ENCODE results near the gene MAN2B1.
"Not testable (repeated sequence)": the region's sequence is repeated elsewhere in the genome, so short reads cannot be mapped to it uniquely, and the experiment has no call there.

The MAN2B1 gene

DNA sequence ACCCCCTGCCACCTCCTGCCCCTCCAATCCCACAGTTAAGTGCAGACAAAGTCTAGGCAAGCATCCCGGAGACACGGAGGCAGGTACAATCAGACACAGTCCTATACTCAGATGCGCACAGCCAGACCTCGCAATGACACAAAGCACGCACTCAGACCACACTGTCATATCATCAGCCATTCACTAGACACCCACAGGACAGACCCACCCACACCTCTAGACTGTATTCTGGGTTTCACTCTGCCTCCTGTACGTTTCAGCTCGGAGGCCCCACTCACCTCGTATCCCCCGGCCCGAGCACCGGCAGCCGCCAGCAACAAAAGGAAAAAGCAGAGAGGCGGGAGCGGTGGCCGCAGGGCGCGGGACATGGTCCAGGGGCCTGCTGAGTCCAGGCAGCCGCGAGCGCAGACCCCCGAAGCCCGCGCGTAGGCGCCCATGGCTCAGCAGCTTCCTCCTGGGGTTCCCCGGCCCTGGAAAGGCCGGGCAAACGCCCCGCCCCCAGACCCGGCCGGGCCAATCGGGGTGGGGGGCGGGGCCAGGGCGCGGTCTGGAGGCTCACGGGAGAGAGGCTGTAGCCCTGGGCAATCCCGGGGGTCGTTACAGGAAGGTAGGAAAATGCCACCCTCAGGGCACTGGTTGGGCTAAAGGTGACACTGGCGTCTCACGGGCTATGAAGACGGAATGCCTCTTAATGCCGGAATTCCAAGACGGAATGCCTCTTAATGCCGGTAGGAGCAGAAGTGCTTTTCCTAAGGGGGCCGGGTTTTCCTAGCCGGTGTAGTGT is at the start of gene MAN2B1, which contains the start of gene WDR83:
Gene MAN2B1, minus strand, starts transcription at position 478 of the 784 bp plus-strand sequence. Its CDS starts 41 bp downstream, at position 437.
Gene WDR83, plus strand, starts transcription at position 543 of the 784 bp plus-strand sequence. CDS start 2,984 bp downstream, outside the sequence.
- peak; percentile 23 for DNase-seq (ENCODE audit: low read depth)

DNA sequence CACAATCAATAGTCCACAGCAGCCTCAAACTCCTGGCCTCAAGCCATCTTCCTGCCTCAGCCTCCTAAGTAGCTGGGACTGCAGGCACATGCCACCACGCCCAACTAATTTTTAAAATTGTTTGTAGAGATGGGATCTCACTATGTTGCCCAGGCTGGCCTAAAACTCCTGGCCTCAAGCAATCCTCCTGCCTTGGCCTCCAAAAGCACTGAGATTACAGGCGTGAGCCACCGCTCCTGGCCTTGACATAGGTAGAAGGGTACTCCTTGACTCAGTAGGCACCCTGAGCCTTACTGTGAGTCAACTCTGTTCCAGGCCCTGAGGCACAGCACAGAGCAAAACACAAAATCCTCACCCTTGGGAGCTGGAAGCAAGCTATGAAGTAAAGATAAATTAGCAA is 49.4 kb upstream of the MAN2B1 start:
- no peak for DNase-seq (ENCODE audit: low read depth)

DNA sequence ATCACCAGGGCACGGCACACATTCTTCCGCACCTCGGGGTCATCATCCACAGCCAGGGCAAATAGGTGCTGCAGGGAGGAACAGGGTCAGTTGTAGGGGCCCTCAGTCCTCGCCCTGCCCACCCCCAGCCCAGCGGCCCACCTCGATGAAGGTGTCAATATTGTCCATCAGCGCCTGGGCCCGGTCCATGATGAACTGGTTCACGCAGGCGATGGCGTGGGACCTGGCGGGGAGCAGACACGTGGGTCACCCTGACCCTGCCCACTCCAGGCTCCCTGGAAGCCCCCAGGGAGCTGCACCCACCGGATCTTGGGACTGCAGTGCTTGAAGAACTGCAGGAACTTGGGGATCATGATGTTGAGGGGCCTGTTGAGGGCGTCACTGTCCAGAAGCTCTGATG is 48.6 kb upstream of the MAN2B1 start:
- no peak for DNase-seq (ENCODE audit: low read depth)

DNA sequence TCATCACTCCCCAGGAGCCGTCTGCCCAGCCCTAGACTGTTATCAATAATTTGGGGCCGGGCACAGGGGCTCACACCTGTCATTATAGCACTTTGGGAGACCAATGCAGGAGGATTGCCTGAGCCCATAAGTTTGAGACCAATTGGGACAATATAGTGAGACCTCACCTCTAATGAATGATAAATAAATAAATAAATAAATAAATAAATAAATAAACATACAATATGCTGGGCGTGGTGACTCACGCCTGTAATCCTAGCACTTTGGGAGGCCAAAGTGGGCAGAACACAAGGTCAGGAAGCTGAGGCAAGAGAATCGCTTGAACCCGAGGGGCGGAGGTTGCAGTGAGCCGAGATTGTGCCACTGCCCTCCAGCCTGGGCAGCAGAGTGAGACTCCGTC is 46.8 kb upstream of the MAN2B1 start:
- not testable (repeated sequence) for DNase-seq (ENCODE audit: low read depth)

DNA sequence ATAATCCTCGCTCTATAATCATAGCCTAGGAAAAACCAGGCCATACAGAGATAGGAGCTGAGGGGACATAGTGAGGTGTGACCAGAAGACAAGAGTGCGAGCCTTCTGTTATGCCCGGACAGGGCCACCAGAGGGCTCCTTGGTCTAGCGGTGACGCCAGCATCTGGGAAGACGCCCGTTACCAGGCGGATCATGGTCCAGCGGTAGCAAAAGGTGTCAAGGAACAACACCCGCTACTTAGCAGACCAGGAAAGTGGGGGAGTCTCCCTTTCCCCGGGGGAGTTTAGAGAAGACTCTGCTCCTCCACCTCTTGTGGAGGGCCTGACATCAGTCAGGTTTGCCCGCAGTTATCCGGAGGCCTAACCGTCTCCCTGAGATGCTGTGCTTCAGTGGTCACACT is 45.5 kb upstream of the MAN2B1 start:
- not testable (repeated sequence) for DNase-seq (ENCODE audit: low read depth)

DNA sequence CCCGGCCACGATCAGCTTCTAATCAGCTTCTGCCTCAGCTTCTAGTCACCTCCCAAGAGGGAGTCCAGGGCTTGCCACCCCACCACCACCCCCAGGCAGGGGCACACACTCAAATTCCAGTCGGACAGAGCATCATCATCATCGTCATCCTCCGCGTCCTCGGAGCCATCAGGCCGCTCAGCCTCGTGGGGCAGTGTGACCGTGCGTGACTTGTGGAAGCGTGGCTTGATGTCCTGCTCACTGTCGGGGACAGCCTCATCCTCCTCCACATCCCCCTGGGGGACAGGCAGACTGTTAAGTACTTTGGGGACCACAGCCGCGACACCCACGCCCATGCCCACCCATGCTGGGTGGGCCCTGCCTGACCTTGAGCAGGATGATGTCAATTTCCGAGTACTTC is 44.6 kb upstream of the MAN2B1 start:
- DNase-seq (ENCODE audit: low read depth) = no peak

DNA sequence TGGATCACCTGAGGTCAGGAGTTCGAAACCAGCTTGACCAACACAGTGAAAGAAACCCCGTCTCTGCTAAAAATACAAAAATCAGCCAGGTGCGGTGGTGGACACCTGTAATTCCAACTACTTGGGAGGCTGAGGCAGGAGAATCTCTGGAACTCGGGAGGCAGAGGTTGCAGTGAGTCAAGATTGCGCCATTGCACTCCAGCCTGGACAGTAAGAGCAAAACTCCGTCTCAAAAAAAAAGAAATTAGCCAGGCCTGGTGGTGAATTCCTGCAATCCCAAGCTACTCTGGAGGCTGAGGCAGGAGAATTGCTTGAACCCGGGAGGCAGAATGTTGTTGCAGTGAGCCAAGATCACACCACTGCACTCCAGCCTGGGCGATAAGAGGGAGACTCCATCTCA is 42.1 kb upstream of the MAN2B1 start:
- DNase-seq (ENCODE audit: low read depth) = no peak

- DNase-seq (ENCODE audit: low read depth) = no peak
These were observed 39.8 kb upstream of the MAN2B1 start for GRCh38 chr19:12706332-12706718.

GRCh38 chr19:12705654-12706331 is 39.3 kb upstream of the MAN2B1 start:
- DNase-seq (ENCODE audit: low read depth) = no peak

DNA sequence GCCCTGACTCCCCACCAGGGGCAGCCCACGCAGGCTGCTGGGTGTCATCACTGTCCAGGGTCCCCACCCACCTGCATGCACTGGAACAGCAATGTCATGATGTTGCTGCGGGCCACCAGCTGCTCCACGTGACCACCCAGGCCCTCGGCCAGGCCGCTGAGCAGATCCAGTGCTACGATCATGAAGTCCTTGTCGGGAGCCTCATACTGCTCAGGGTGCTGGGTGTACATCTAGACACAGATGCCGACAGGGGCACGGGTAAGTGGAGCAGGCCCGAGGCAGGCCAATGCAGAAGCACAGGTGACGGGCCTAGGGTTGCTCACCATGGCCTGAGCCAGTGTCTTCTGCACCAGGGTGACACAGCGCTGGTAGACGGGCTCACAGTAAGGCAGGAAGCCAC is 38.6 kb upstream of the MAN2B1 start:
- DNase-seq (ENCODE audit: low read depth) = no peak

DNA sequence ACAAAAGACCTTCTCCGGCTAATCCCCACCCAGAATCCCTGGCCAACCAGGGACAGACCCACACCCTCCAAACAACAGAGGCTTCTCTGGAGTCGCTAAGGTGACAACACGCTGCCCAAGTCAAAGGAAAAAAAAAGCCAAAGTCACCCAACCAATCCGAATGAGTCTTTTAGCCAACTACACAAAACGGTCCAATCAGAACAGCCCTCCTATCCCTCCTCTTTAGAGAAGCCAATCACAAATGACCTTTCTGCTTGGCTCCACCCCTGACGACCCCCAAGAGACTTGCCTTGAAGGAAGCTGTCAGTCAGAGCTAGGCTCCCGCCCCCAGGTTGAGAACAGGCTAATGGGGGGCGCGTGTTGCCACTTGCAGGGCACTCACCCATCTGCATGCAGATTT is 36.5 kb upstream of the MAN2B1 start:
- DNase-seq (ENCODE audit: low read depth) = peak; percentile 46

GRCh38 chr19:12701596-12702282 is 35.2 kb upstream of the MAN2B1 start:
- DNase-seq (ENCODE audit: low read depth) = no peak

DNA sequence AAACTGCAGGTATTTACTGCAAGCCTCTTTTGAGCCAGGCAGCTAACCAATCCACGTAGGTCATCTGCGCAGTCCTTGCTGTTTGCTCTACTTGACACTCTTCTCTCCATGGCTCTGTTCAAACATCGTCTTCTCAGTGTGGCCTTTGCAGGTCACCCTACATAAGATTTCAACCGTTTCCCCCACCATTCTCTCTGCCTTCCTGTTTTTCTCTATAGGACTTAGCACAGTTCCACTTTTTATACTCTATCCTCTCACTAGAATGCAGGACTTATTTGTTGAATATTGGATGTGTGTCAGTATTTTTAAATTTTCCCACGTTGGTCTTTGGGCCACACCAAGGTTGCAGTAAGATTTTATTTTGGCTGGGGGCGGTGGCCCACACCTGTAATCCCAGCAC is 31.6 kb upstream of the MAN2B1 start:
- DNase-seq (ENCODE audit: low read depth) = no peak

GRCh38 chr19:12697425-12697824 is 30.9 kb upstream of the MAN2B1 start:
- DNase-seq (ENCODE audit: low read depth) = not testable (repeated sequence)

DNA sequence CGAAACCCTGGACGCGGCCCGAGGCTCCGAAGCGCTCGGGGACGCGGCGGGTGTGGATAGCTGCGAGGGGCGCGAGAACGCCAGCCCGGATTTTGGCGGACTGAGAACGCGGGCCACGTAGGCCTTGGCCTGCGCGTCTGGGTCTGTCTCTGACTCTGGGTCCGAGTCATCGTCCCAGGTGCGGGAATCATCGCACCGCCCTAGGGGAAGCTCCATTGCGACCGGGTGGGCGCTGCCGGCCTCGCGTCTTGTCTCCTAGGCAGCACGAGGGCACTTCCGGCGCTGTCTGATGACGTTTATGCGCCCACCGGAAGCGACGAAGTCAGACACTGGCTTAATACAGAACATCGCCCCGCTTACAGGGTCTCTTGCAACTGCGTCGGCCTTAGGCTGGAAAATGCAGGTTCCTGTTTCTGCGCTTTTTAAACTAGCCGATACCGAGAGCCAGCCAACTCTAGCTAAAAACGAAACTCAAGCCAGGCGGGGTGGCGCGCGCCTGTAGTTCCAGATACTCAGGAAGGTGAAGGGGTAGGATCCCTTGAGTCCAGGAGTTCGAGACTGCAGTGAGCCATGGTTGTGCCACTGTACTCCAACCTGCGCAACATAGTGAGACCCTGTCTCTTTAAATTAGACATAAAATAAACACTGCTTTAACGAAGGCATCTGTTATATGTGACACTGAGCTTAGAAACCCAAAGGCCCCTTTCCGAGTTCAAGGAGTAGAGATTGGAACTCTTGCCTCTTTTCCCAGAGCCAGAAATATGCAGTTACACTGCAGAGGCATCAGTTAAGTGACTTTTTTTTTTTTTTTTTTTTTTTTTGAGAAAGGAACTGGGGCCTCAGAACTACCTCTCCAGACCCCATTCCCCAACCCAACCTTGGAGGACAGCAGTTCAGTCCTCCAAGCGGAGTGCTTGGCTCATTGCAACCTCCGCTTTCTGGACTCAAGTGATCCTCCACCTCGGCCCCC is 30.1 kb upstream of the MAN2B1 start, which contains the start of gene FBXW9:
Gene FBXW9, minus strand, starts transcription at position 266 of the 970 bp plus-strand sequence. Its CDS starts 50 bp downstream, at position 216.
- DNase-seq (ENCODE audit: low read depth) = peak; percentile 88

GRCh38 chr19:12695997-12696365 is 29.4 kb upstream of the MAN2B1 start:
- DNase-seq (ENCODE audit: low read depth) = no peak

GRCh38 chr19:12695514-12695913 is 29.0 kb upstream of the MAN2B1 start:
- no peak for DNase-seq (ENCODE audit: low read depth)

DNA sequence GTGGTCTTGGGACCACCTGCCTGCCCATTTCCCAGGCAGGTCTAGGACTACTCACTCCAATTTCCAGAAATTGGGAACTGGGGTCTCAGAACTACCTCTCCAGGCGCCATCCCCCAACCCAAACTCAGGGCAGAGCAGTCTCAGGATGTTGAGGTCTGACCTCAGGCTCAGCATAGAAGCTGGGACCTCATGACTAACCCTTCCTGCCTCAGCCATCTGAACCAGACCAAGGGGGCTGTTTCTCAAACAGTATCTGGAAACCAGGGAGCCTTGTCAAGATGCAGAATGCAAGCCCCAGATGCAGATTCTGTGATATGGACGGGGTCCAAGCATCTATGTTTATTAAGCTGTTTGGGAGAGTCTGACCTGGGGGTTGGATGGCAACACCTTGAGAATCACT is 28.6 kb upstream of the MAN2B1 start:
- DNase-seq (ENCODE audit: low read depth) = no peak

- no peak for DNase-seq (ENCODE audit: low read depth)
These were observed 28.1 kb upstream of the MAN2B1 start for GRCh38 chr19:12694641-12695040.

DNA sequence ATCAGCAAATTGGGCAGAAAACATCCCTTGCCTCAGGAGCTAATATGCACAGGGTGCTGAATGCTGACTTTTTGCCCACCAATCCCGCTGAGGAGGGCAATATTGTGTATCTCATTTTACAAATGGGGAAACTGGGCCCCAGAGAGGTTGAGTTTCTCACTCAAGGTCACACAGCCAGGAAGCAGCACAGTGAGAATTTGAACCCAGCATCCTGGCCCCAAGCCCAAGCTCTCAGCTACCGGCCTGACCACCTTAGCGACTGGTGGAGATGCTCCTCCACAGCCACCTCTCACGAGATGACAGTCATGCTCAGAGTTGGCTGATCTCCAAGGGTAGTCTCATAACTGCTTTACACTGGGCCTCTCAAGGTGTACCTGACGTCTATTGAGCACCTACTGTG is 26.4 kb upstream of the MAN2B1 start:
- DNase-seq (ENCODE audit: low read depth) = no peak

GRCh38 chr19:12689581-12690216 is 23.2 kb upstream of the MAN2B1 start:
- DNase-seq (ENCODE audit: low read depth) = no peak
